Loucy (cell line): Measurements from ENCODE around the gene MINDY4.

ENCODE experiments used
- H2AFZ ChIP-seq: fragments of 200-600 bp; sonication (generic); 2 replicates; pipeline ENCODE4 v1.6.0; 2016; ENCODE audit warnings: antibody characterized with exemption, mild to moderate bottlenecking, low read length, moderate library complexity
- H3F3A ChIP-seq: fragments of 200-600 bp; 2 replicates; pipeline ENCODE4 v1.6.0; 2016; ENCODE audit warnings: antibody characterized with exemption, low read depth, mild to moderate bottlenecking
- H3K27me3 ChIP-seq: fragments of 200-600 bp; sonication (generic); 2 replicates; pipeline ENCODE4 v1.6.1; 2014; ENCODE audit warnings: low read length, mild to moderate bottlenecking; ENCODE audit not compliant: insufficient read depth, poor library complexity, severe bottlenecking
- H3K36me3 ChIP-seq: fragments of 200-600 bp; sonication (generic); 2 replicates; pipeline ENCODE4 v1.6.1; 2016; ENCODE audit warnings: low read length; ENCODE audit not compliant: insufficient read depth
- H3K4me1 ChIP-seq: fragments of 200-600 bp; sonication (generic); 2 replicates; pipeline ENCODE4 v1.5.1; 2014; ENCODE audit warnings: low read length, mild to moderate bottlenecking; ENCODE audit not compliant: insufficient read depth, poor library complexity, severe bottlenecking
- H3K4me2 ChIP-seq: fragments of 200-600 bp; sonication (generic); 2 replicates; pipeline ENCODE4 v1.6.0; 2014; ENCODE audit warnings: antibody characterized with exemption, low read length, low read depth, mild to moderate bottlenecking; ENCODE audit not compliant: poor library complexity, severe bottlenecking
- H3K4me3 ChIP-seq: fragments of 200-600 bp; sonication (generic); 2 replicates; pipeline ENCODE4 v1.5.1; 2014; ENCODE audit warnings: low read length, mild to moderate bottlenecking, mixed read lengths; ENCODE audit not compliant: poor library complexity, severe bottlenecking
- H3K79me2 ChIP-seq: fragments of 200-600 bp; sonication (generic); 2 replicates; pipeline ENCODE4 v1.6.1; 2014; ENCODE audit warnings: low read length; ENCODE audit not compliant: insufficient read depth
- H3K9ac ChIP-seq: fragments of 200-600 bp; sonication (generic); 2 replicates; pipeline ENCODE4 v1.6.0; 2014; ENCODE audit warnings: mild to moderate bottlenecking, low read depth, low read length, moderate library complexity; ENCODE audit not compliant: poor library complexity, severe bottlenecking
- H3K9me2 ChIP-seq: fragments of 200-600 bp; sonication (generic); replicated peaks from 2 replicates; pipeline ENCODE4 v1.6.1; 2016; ENCODE audit warnings: low read depth, low read length, mixed read lengths
- H3K9me3 ChIP-seq: fragments of 200-600 bp; sonication (generic); 2 replicates; pipeline ENCODE4 v1.6.1; 2014; ENCODE audit warnings: mild to moderate bottlenecking, antibody characterized with exemption, low read length, low read depth; ENCODE audit not compliant: insufficient read depth
- H4K20me1 ChIP-seq: fragments of 200-600 bp; sonication (generic); 2 replicates; pipeline ENCODE4 v1.6.0; 2014; ENCODE audit warnings: antibody characterized with exemption, low read length, mild to moderate bottlenecking; ENCODE audit not compliant: insufficient read depth, poor library complexity, severe bottlenecking
- CTCF ChIP-seq: fragments of 200-600 bp; sonication (generic); conservative IDR thresholded peaks from 2 replicates; pipeline ENCODE4 v1.5.1; 2014; ENCODE audit warnings: mild to moderate bottlenecking, antibody characterized with exemption, low read length
- EZH2phosphoT487 ChIP-seq: fragments of 200-600 bp; IDR thresholded peaks from 2 replicates; pipeline ENCODE4 v1.6.1; 2018; ENCODE audit warnings: antibody characterized with exemption, mild to moderate bottlenecking, moderate library complexity, borderline replicate concordance

MINDY4 gene

GRCh38 chr7:30739691-30740090 is 31.5 kb upstream of the MINDY4 start:
- Histone ChIP-seq H3K9me3 (no peaks in the 10 kb centered on the region), H3K79me2 (no peaks in the 10 kb centered on the region), H3F3A (no peaks in the 10 kb centered on the region), H3K9me2 (no peaks in the 10 kb centered on the region), H3K4me1 (peaks cover 7% of the 10 kb centered on the region), H4K20me1 (no peaks in the 10 kb centered on the region), H3K36me3 (no peaks in the 10 kb centered on the region), H3K4me2 (no peak overlapping the region), H2AFZ (no peak overlapping the region), H3K9ac (no peak overlapping the region), H3K27me3 (no peaks in the 10 kb centered on the region), H3K4me3 (no peak overlapping the region)
- TF ChIP-seq CTCF (no peak), EZH2phosphoT487 (no peak)

- Histone ChIP-seq H3K9ac (no peak overlapping the region), H3F3A (no peaks in the 10 kb centered on the region), H3K36me3 (no peaks in the 10 kb centered on the region), H3K79me2 (no peaks in the 10 kb centered on the region), H3K27me3 (no peaks in the 10 kb centered on the region), H2AFZ (peak overlapping the region; percentile 71; the same call in 1 of the 2 replicates), H3K4me2 (no peak overlapping the region), H4K20me1 (no peaks in the 10 kb centered on the region), H3K9me3 (no peaks in the 10 kb centered on the region), H3K9me2 (no peaks in the 10 kb centered on the region), H3K4me1 (peaks cover 7% of the 10 kb centered on the region), H3K4me3 (no peak overlapping the region)
- TF ChIP-seq CTCF (peak; percentile 99), EZH2phosphoT487 (no peak)
Observed at GRCh38 chr7:30740417-30741181, 30.6 kb upstream of the MINDY4 start.

- H3K9ac ChIP-seq: no peak overlapping the region
- TF ChIP-seq CTCF (no peak), EZH2phosphoT487 (no peak)
Observed at GRCh38 chr7:30741289-30741688, 29.9 kb upstream of the MINDY4 start.

More at GRCh38 chr7:30741289-30741688, 29.9 kb upstream of the MINDY4 start:
- Histone ChIP-seq H3F3A (no peaks in the 10 kb centered on the region), H4K20me1 (no peaks in the 10 kb centered on the region), H3K9me2 (no peaks in the 10 kb centered on the region), H3K27me3 (no peaks in the 10 kb centered on the region), H3K4me2 (no peak overlapping the region), H3K4me1 (peaks cover 7% of the 10 kb centered on the region), H2AFZ (no peak overlapping the region), H3K36me3 (no peaks in the 10 kb centered on the region), H3K4me3 (no peak overlapping the region), H3K9me3 (no peaks in the 10 kb centered on the region), H3K79me2 (no peaks in the 10 kb centered on the region)
